HepG2 (cell line): ENCODE measurements around the gene PNMA8B. TPM values are rescaled to one million over a fixed set of nuclear protein-coding genes. Genes with fewer than 3 reads are reported as not detected.

Experiments used
- ATAC-seq: fragments of 200-7000 bp; cut with Tn5 transposase; 3 replicates; pipeline ENCODE4 v1.9.1; 2020; ENCODE audit warnings: mild to moderate bottlenecking, moderate library complexity
- BruUV-seq: library from RNA; stranded (reverse); fragments of 400-500 nt; replicated peaks from 2 replicates; lab custom pipeline; 2021; lab: Mats Ljungman, UMichigan
- CTCF ChIA-PET: fragments of 300-600 bp; formaldehyde crosslinking; extraction: SDS; loops from one replicate; lab custom pipeline; 2021; ENCODE audit warnings: low total read pairs, inconsistent platforms, low intra/inter-chr PET ratio; lab: Yijun Ruan, JAX
- POLR2A ChIA-PET: fragments of 350-600 bp; sonication (Branson Sonifier 250); formaldehyde crosslinking; loops from one replicate; lab custom pipeline; 2020; ENCODE audit warnings: antibody characterized with exemption, inconsistent platforms; lab: Yijun Ruan, JAX
- DNase-seq: peaks from one replicate; pipeline ENCODE4 v3.0.0-alpha.2; 2015; ENCODE audit warnings: low spot score
- FAIRE-seq: peaks from 3 replicates; lab custom pipeline; 2011; peaks lifted over from hg19 to GRCh38; lab: Jason Lieb, UNC
- H2AFZ ChIP-seq: one replicate; pipeline ENCODE4 v1.6.1; 2011; ENCODE audit warnings: low read length, inconsistent platforms
- H3K27ac ChIP-seq: fragments of 300-600 bp; 3 replicates; pipeline ENCODE4 v1.8.0; 2011; ENCODE audit warnings: mixed run types, mild to moderate bottlenecking, mixed read lengths, low read length, inconsistent platforms; ENCODE audit not compliant: insufficient read depth; ENCODE audit errors: extremely low read length
- H3K27me3 ChIP-seq, 2 experiments: fragments of 200-600 bp in 1 of 2; 2 replicates in 1 of 2; 3 replicates in 1 of 2; pipeline versions ENCODE4 v1.6.0 to v1.8.0; 2011; ENCODE audit warnings: low read length in 2 of 2, mild to moderate bottlenecking in 2 of 2, moderate library complexity in 2 of 2, inconsistent platforms in 1 of 2; ENCODE audit not compliant: insufficient read depth in 2 of 2, control insufficient read depth in 1 of 2
- H3K36me3 ChIP-seq, 2 experiments: fragments of 200-600 bp in 1 of 2; replicated peaks in 1 of 2; 2 replicates in 1 of 2; 3 replicates in 1 of 2; pipeline versions ENCODE4 v1.5.1 to v1.8.0; 2011; ENCODE audit warnings: low read length in 2 of 2, inconsistent platforms in 1 of 2; ENCODE audit not compliant: insufficient read depth in 2 of 2, control insufficient read depth in 1 of 2
- H3K4me1 ChIP-seq: 2 replicates; pipeline ENCODE4 v1.5.1; 2012; ENCODE audit warnings: low read length, inconsistent platforms; ENCODE audit not compliant: insufficient read depth
- H3K4me2 ChIP-seq: 2 replicates; pipeline ENCODE4 v1.6.0; 2011; ENCODE audit warnings: low read depth, low read length, inconsistent platforms
- H3K4me3 ChIP-seq, 3 experiments: fragments of 200-600 bp in 1 of 3; sonication (generic), shearing (Covaris generic) in 1 of 3; replicated peaks in 1 of 3; 2 replicates each; pipeline ENCODE4 v1.5.1; 2011 to 2016; ENCODE audit warnings: low read length in 3 of 3, inconsistent platforms in 2 of 3, low read depth in 2 of 3, mild to moderate bottlenecking in 2 of 3, control low read depth in 1 of 3, mixed read lengths in 1 of 3; ENCODE audit not compliant: insufficient read depth in 1 of 3
- H3K79me2 ChIP-seq: one replicate; pipeline ENCODE4 v1.6.1; 2011; ENCODE audit warnings: low read length, inconsistent platforms; ENCODE audit not compliant: insufficient read depth
- H3K9ac ChIP-seq: 2 replicates; pipeline ENCODE4 v1.6.0; 2011; ENCODE audit warnings: mild to moderate bottlenecking, low read depth, low read length, inconsistent platforms; ENCODE audit not compliant: insufficient read depth
- H3K9me3 ChIP-seq: 2 replicates; pipeline ENCODE4 v1.5.1; 2012; ENCODE audit warnings: mild to moderate bottlenecking, low read length
- H4K20me1 ChIP-seq: 2 replicates; pipeline ENCODE4 v1.6.0; 2011; ENCODE audit warnings: inconsistent platforms, mild to moderate bottlenecking, low read length, moderate library complexity; ENCODE audit not compliant: insufficient read depth
- CEBPB ChIP-seq: IDR thresholded peaks from 2 replicates; pipeline ENCODE4 v1.6.1; 2011; ENCODE audit warnings: low read depth, low read length, improper control_type of control experiment, borderline replicate concordance
- MAZ ChIP-seq, 2 experiments: sonication (generic) in 1 of 2; formaldehyde crosslinking in 1 of 2; IDR thresholded peaks; 2 replicates each; pipeline versions ENCODE4 v1.5.0 to v1.6.1; 2012 to 2020; ENCODE audit warnings: low read depth in 2 of 2, mild to moderate bottlenecking in 2 of 2, borderline replicate concordance in 1 of 2, improper control_type of control experiment in 1 of 2, low read length in 1 of 2, missing genetic modification reagents in 1 of 2, moderate library complexity in 1 of 2
- RFXAP ChIP-seq: sonication (generic); formaldehyde crosslinking; IDR thresholded peaks from 2 replicates; pipeline ENCODE4 v1.4.0; 2020; ENCODE audit warnings: missing genetic modification reagents, borderline replicate concordance
- ZNF276 ChIP-seq: sonication (generic); formaldehyde crosslinking; IDR thresholded peaks from 2 replicates; pipeline ENCODE4 v1.4.0; 2020; ENCODE audit warnings: mild to moderate bottlenecking, low read depth, missing genetic modification reagents
- ZNF446 ChIP-seq: sonication (generic); formaldehyde crosslinking; IDR thresholded peaks from 2 replicates; pipeline ENCODE4 v1.5.0; 2020; ENCODE audit warnings: mild to moderate bottlenecking, missing genetic modification reagents
- WGBS: methylation state at CpG from one replicate; pipeline ENCODE4 v1.1.6; 2017; ENCODE audit warnings: low lambda C conversion rate; 5-methylcytosine and 5-hydroxymethylcytosine counted together
- in situ Hi-C: cut with HindIII; loops from 2 replicates; pipeline ENCODE4 v1.10.0; 2017; ENCODE audit warnings: low pct_unique_long_range_greater_than_20kb; ENCODE audit not compliant: extremely low pct_ligation_motif_present
- intact Hi-C: fragments of 100-400 bp; cut with micrococcal nuclease; formaldehyde crosslinking; loops from one replicate; pipeline ENCODE4 v1.10.0; 2022; ENCODE audit not compliant: unreplicated experiment
- polyA plus RNA-seq, 8 experiments: library from polyadenylated mRNA; depleted of rRNA in 3 of 8; stranded (reverse) in 7 of 8; unstranded in 1 of 8; fragments of >200 nt; fragmentation: Illumina TruSeq in 4 of 8; extraction: Trizol in 4 of 8; gene quantifications; 2 replicates each; pipeline versions ENCODE4 v1.2.1 to v1.2.3, GENCODE V29; 2011 to 2016; ENCODE audit warnings: low read depth in 4 of 8, missing spikeins in 1 of 8, mixed read lengths in 1 of 8; ENCODE audit not compliant: insufficient read depth in 1 of 8
- total RNA-seq, 5 experiments: library from RNA; depleted of rRNA; stranded (reverse); fragments of >200 nt; fragmentation: Illumina TruSeq; extraction: Trizol; gene quantifications; 2 replicates each; pipeline ENCODE4 v1.2.3, GENCODE V29; 2016; ENCODE audit warnings: low read depth in 1 of 5
- TF ChIP-seq, protein P1 (sequence below): sonication (generic); formaldehyde crosslinking; IDR thresholded peaks from 2 replicates; pipeline ENCODE4 v1.4.0; 2020; ENCODE audit warnings: mild to moderate bottlenecking, missing genetic modification reagents
- TF ChIP-seq, protein P2 (sequence below): sonication (generic); formaldehyde crosslinking; IDR thresholded peaks from 2 replicates; pipeline ENCODE4 v1.5.1; 2020; ENCODE audit warnings: mild to moderate bottlenecking, missing genetic modification reagents, moderate library complexity

Gene PNMA8B
- total and polyA plus RNA-seq, 2 of the 13 experiments (the other 11 are each of a cell fraction or from before 2014, with no cell fraction given), result not detected

DNA sequence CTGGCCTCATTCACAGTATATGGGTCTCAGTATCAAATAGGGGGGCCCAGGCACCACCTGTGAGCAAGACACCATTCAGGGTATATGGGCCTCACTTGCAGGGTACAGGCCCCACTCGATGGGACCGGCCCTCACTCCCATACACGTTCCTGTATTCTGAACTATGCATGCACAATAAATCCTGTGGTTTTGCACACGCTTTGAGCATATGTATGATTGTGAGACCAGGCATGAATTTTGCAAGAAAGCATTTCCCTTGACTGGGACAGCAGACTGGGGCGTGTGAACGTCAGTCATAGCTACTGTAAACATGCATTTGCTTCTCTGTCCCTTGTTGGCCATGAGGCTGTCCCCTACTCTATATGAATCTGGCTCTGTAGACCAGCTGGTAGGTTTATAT lies 637 bp upstream of the PNMA8B start:
- CTCF ChIA-PET, result no interaction called here
- POLR2A ChIA-PET, result no interaction called here
- FAIRE-seq (no peak), DNase-seq (no peak), ATAC-seq (no peak)
- Histone ChIP-seq H3K79me2 (no peaks in the 10 kb centered on the region), H3K4me2 (no peak overlapping the region), H3K27me3 (peaks cover 3 to 21% of the 10 kb centered on the region in 2 experiments; a peak in 4 of 5 replicates), H2AFZ (no peak overlapping the region), H4K20me1 (no peaks in the 10 kb centered on the region), H3K27ac (no peak overlapping the region), H3K9ac (no peak overlapping the region), H3K36me3 (no peaks in the 10 kb centered on the region), H3K9me3 (no peaks in the 10 kb centered on the region), H3K4me3 (no peak overlapping the region), H3K4me1 (peaks cover 15% of the 10 kb centered on the region)
- BruUV-seq, result no TSS peak
- in situ Hi-C loops (no loop called here), intact Hi-C loops (no loop called here)
- TF ChIP-seq ZNF446 (CRISPR knock-in tag), result no peak
- WGBS, result 5% methylated on average over 6 of the region's 6 CpGs

GRCh38 chr19:46494941-46495785 lies 504 bp downstream of the PNMA8B start:
- FAIRE-seq (no peak), ATAC-seq (no peak; the same call in 2 of the 3 replicates), DNase-seq (no peak)
- H2AFZ ChIP-seq, result no peak overlapping the region
- intact Hi-C loops, result no loop called here
- no peak overlapping the region for H3K4me3 ChIP-seq
- H4K20me1 ChIP-seq, result no peaks in the 10 kb centered on the region
- POLR2A ChIA-PET, result no interaction called here
- H3K27ac ChIP-seq, result no peak overlapping the region
- CTCF ChIA-PET, result no interaction called here
- H3K9me3 ChIP-seq, result no peaks in the 10 kb centered on the region
- H3K9ac ChIP-seq, result no peak overlapping the region
- no peak overlapping the region for H3K4me2 ChIP-seq
- in situ Hi-C loops, result no loop called here
- H3K4me1 ChIP-seq, result peaks cover 5% of the 10 kb centered on the region
- 42% methylated on average over 16 of the region's 49 CpGs for WGBS
- BruUV-seq, result no TSS peak
- peaks cover 5 to 23% of the 10 kb centered on the region in 2 experiments; a peak in 4 of 5 replicates for H3K27me3 ChIP-seq
- TF ChIP-seq MAZ (IDR thresholded peaks at IDR 0.05; ENCODE audit: borderline replicate concordance, low read depth, low read length), result no peak
- no peak for TF ChIP-seq MAZ (CRISPR knock-in tag; IDR thresholded peaks at IDR 0.05; ENCODE audit: low read depth)
- TF ChIP-seq ZNF276 (CRISPR knock-in tag), result no peak
- peak; percentile 24; the same call in 1 of the 2 replicates for TF ChIP-seq CEBPB
- TF ChIP-seq, protein P1, sequence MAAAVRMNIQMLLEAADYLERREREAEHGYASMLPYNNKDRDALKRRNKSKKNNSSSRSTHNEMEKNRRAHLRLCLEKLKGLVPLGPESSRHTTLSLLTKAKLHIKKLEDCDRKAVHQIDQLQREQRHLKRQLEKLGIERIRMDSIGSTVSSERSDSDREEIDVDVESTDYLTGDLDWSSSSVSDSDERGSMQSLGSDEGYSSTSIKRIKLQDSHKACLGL (CRISPR knock-in tag), result no peak
- no peak for TF ChIP-seq RFXAP (CRISPR knock-in tag)
- TF ChIP-seq, protein P2, sequence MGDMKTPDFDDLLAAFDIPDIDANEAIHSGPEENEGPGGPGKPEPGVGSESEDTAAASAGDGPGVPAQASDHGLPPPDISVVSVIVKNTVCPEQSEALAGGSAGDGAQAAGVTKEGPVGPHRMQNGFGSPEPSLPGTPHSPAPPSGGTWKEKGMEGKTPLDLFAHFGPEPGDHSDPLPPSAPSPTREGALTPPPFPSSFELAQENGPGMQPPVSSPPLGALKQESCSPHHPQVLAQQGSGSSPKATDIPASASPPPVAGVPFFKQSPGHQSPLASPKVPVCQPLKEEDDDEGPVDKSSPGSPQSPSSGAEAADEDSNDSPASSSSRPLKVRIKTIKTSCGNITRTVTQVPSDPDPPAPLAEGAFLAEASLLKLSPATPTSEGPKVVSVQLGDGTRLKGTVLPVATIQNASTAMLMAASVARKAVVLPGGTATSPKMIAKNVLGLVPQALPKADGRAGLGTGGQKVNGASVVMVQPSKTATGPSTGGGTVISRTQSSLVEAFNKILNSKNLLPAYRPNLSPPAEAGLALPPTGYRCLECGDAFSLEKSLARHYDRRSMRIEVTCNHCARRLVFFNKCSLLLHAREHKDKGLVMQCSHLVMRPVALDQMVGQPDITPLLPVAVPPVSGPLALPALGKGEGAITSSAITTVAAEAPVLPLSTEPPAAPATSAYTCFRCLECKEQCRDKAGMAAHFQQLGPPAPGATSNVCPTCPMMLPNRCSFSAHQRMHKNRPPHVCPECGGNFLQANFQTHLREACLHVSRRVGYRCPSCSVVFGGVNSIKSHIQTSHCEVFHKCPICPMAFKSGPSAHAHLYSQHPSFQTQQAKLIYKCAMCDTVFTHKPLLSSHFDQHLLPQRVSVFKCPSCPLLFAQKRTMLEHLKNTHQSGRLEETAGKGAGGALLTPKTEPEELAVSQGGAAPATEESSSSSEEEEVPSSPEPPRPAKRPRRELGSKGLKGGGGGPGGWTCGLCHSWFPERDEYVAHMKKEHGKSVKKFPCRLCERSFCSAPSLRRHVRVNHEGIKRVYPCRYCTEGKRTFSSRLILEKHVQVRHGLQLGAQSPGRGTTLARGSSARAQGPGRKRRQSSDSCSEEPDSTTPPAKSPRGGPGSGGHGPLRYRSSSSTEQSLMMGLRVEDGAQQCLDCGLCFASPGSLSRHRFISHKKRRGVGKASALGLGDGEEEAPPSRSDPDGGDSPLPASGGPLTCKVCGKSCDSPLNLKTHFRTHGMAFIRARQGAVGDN (CRISPR knock-in tag), result 0 out of 2 replicates have a peak, but pooled peaks have one; percentile 12
- no peaks in the 10 kb centered on the region for H3K79me2 ChIP-seq
- H3K36me3 ChIP-seq, result no peaks in the 10 kb centered on the region
